ENCODE data around the gene ATP11C. TPM values are rescaled to one million over a fixed set of nuclear protein-coding genes. Genes with fewer than 3 reads are reported as not detected.
A peak's percentile ranks its signal among the peaks of the same experiment; 100 is the strongest.

ATP11C gene
- total and polyA plus RNA-seq, 2 donors = 14.6 to 21.6 TPM

DNA sequence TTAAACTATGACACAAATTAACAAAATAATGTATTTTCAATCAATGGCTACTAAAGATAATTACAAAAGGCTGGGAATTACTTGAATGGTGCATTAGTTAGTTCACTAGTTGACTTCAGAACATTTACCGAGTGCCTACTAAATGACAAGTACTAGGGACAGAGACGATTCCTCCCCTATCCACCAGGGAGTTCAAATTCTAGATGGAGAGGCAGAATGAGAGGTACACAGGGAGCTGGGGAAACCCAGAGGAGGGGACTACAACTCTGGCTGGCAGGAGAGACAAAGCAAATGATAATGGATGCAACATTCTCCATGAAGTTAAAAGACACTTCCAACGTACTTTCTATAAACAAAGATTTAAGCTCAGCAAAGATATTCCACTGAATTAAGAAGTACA, 181.8 kb downstream of the ATP11C start:
- H3K9me3 ChIP-seq (ENCODE audit: control insufficient read depth in 2 of 2, insufficient read depth in 1 of 2, low read length in 1 of 2) = no peaks in the 10 kb centered on the region
- peaks cover 0 to 5% of the 10 kb centered on the region in 2 donors for H3K36me3 ChIP-seq (ENCODE audit: control insufficient read depth in 2 of 2, insufficient read depth in 2 of 2, low read length in 1 of 2)
- no peak overlapping the region for H3K27ac ChIP-seq (ENCODE audit: low read depth in 1 of 2, low read length in 1 of 2)
- no peaks in the 10 kb centered on the region for H3K4me1 ChIP-seq (ENCODE audit: control insufficient read depth in 2 of 2, insufficient read depth in 2 of 2, low read length in 2 of 2)
- DNase-seq (ENCODE audit: low read depth in 6 of 9, low spot score in 9 of 9) = no peak
- 97% methylated on average over 3 of the region's 3 CpGs for WGBS
- H3K4me3 ChIP-seq (ENCODE audit: low read length in 2 of 2) = no peak overlapping the region
- H3K27me3 ChIP-seq (ENCODE audit: control insufficient read depth in 2 of 2, insufficient read depth in 1 of 2, low read length in 1 of 2) = no peaks in the 10 kb centered on the region

DNA sequence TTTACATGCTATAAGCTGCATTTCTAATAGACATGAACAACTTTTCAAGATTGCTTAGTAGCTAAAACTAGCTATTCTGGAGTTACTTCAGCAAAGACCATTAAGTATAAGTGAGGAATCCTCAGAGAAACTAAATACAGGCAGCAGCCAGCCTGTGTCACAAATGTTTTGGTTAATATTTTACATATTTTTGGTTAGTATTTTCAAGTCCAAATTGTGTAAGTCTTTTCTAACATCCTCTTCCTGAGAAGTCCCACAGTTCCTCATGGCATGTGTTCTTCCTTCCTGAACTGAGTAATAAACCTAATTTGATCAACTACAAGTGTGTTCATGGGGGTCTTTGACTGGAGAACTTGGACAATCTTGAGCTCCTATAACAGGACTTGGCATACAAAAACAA, 182.5 kb downstream of the ATP11C start:
- peaks cover 0 to 5% of the 10 kb centered on the region in 2 donors for H3K36me3 ChIP-seq (ENCODE audit: control insufficient read depth in 2 of 2, insufficient read depth in 2 of 2, low read length in 1 of 2)
- H3K4me1 ChIP-seq (ENCODE audit: control insufficient read depth in 2 of 2, insufficient read depth in 2 of 2, low read length in 2 of 2) = no peaks in the 10 kb centered on the region
- no peak overlapping the region for H3K4me3 ChIP-seq (ENCODE audit: low read length in 2 of 2)
- no peaks in the 10 kb centered on the region for H3K27me3 ChIP-seq (ENCODE audit: control insufficient read depth in 2 of 2, insufficient read depth in 1 of 2, low read length in 1 of 2)
- H3K9me3 ChIP-seq (ENCODE audit: control insufficient read depth in 2 of 2, insufficient read depth in 1 of 2, low read length in 1 of 2) = no peaks in the 10 kb centered on the region
- H3K27ac ChIP-seq (ENCODE audit: low read depth in 1 of 2, low read length in 1 of 2) = no peak overlapping the region
- no peak for DNase-seq (ENCODE audit: low read depth in 6 of 9, low spot score in 9 of 9)

DNA sequence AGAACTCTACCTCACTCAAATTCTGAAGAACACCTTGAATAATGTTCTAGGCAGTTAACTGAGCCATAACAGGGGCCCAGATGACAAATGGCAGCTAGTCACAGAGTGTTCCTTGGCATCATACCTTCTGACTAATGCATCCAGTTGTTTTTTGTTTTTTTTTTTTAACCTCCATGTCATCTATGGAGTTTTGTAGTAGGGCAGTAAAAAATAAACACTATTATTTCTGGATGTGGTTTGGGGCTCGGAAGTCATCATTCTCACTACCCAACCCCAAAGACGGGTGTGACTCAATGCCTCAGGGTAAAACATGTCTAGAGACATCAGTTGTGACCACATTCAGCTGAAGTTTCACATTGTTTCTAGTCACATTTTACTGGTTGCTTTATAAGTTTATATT, 193.7 kb downstream of the ATP11C start:
- peak in 1 of 9 donors; percentile 6 for DNase-seq (ENCODE audit: low read depth in 6 of 9, low spot score in 9 of 9)
- Histone ChIP-seq H3K27me3 (ENCODE audit: control insufficient read depth in 2 of 2, insufficient read depth in 1 of 2, low read length in 1 of 2) (no peaks in the 10 kb centered on the region), H3K4me1 (ENCODE audit: control insufficient read depth in 2 of 2, insufficient read depth in 2 of 2, low read length in 2 of 2) (no peaks in the 10 kb centered on the region), H3K27ac (ENCODE audit: low read depth in 1 of 2, low read length in 1 of 2) (no peak overlapping the region), H3K9me3 (ENCODE audit: control insufficient read depth in 2 of 2, insufficient read depth in 1 of 2, low read length in 1 of 2) (no peaks in the 10 kb centered on the region), H3K4me3 (ENCODE audit: low read length in 2 of 2) (no peak overlapping the region), H3K36me3 (ENCODE audit: control insufficient read depth in 2 of 2, insufficient read depth in 2 of 2, low read length in 1 of 2) (no peaks in the 10 kb centered on the region)
- 92% methylated on average over 2 of the region's 2 CpGs for WGBS

DNA sequence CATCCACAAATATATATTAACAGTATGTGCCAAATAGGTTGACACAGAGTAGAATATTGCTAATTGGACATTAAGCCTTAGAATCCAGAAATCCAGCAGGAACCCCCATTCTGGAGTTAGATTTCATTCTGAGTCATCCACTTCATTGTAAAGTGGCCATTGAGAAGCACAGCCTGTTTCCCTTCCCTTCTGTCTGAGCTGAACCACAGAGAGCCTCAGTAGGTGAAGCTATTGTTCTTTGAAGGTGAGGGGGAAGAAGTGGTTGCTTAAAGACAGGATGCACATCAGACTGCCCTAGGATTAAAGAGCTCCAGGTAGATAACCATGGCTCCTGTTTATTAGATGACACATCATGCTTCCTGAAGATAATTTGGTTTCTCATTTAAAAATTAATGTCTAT, 194.3 kb downstream of the ATP11C start:
- Histone ChIP-seq H3K4me3 (ENCODE audit: low read length in 2 of 2) (no peak overlapping the region), H3K4me1 (ENCODE audit: control insufficient read depth in 2 of 2, insufficient read depth in 2 of 2, low read length in 2 of 2) (no peaks in the 10 kb centered on the region), H3K27me3 (ENCODE audit: control insufficient read depth in 2 of 2, insufficient read depth in 1 of 2, low read length in 1 of 2) (no peaks in the 10 kb centered on the region), H3K27ac (ENCODE audit: low read depth in 1 of 2, low read length in 1 of 2) (no peak overlapping the region), H3K36me3 (ENCODE audit: control insufficient read depth in 2 of 2, insufficient read depth in 2 of 2, low read length in 1 of 2) (no peaks in the 10 kb centered on the region), H3K9me3 (ENCODE audit: control insufficient read depth in 2 of 2, insufficient read depth in 1 of 2, low read length in 1 of 2) (no peaks in the 10 kb centered on the region)
- peak in 1 of 9 donors; percentile 23 for DNase-seq (ENCODE audit: low read depth in 6 of 9, low spot score in 9 of 9)

DNA sequence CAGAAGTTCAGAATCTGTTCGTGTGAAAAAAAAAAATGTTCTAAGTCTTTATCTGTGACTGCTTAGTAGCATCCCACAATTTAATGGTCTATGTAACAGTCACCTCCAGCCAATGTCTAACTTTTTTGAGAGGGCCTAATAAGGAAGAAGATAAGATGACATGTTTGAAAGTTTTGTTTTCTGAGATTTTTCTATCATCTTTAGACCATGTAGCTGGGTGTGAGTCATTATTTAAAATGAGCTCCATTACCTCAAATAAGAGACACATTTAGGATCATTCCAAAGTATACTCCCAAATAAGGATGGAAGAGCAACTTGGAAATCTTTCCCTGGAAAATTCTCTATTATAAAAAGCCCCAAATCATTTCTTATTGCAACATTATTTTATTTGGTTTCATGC, 196.7 kb downstream of the ATP11C start:
- WGBS = 97% methylated on average over 1 of the region's 1 CpG
- Histone ChIP-seq H3K27ac (ENCODE audit: low read depth in 1 of 2, low read length in 1 of 2) (no peak overlapping the region), H3K4me1 (ENCODE audit: control insufficient read depth in 2 of 2, insufficient read depth in 2 of 2, low read length in 2 of 2) (no peaks in the 10 kb centered on the region), H3K9me3 (ENCODE audit: control insufficient read depth in 2 of 2, insufficient read depth in 1 of 2, low read length in 1 of 2) (no peaks in the 10 kb centered on the region), H3K4me3 (ENCODE audit: low read length in 2 of 2) (no peak overlapping the region), H3K27me3 (ENCODE audit: control insufficient read depth in 2 of 2, insufficient read depth in 1 of 2, low read length in 1 of 2) (no peaks in the 10 kb centered on the region), H3K36me3 (ENCODE audit: control insufficient read depth in 2 of 2, insufficient read depth in 2 of 2, low read length in 1 of 2) (no peaks in the 10 kb centered on the region)
- no peak for DNase-seq (ENCODE audit: low read depth in 6 of 9, low spot score in 9 of 9)

DNA sequence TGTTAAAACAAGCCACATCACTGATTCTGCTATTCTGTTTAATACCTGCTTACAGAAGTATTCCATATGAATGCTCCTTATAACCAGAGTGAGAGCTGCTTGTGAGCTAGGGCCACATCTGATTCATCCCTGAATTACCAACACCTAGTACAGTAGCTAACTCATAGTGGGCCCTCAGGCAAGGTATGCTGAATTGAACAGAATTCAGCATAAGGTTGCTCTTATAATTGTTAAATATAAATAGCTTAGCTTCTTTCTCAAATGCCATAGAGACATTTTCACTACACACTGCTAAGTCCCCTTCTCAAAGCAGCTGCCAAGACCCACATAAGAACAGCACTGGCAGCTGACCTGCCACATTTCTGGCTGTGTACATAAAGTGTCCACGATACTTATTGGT, 197.9 kb downstream of the ATP11C start:
- no peak for DNase-seq (ENCODE audit: low read depth in 6 of 9, low spot score in 9 of 9)
- WGBS = 100% methylated on average over 1 of the region's 1 CpG

DNA sequence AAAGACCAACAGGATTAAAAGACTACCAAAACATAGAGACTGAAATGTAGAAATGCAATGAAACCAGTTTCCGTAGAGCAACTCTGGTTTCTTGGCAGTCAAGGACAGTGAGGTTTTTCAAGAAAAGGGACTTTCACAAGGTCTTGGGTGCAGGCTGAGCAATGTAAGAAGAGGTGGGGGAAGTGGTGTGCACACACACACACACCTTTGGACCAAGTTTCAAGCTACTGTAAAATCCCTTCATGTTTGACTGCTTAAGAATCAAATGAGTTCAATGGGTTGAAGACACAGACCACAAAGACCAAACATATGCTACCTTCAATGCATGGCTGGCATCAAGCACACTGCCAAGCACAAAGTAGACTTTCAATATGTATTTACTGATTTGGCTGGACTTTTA, 207.1 kb downstream of the ATP11C start:
- no peaks in the 10 kb centered on the region for H3K36me3 ChIP-seq (ENCODE audit: control insufficient read depth in 2 of 2, insufficient read depth in 2 of 2, low read length in 1 of 2)
- WGBS = 88% methylated on average over 1 of the region's 1 CpG
- H3K27ac ChIP-seq (ENCODE audit: low read depth in 1 of 2, low read length in 1 of 2) = no peak overlapping the region
- no peaks in the 10 kb centered on the region for H3K27me3 ChIP-seq (ENCODE audit: control insufficient read depth in 2 of 2, insufficient read depth in 1 of 2, low read length in 1 of 2)
- peak in 1 of 9 donors; percentile 18 for DNase-seq (ENCODE audit: low read depth in 6 of 9, low spot score in 9 of 9)
- H3K4me3 ChIP-seq (ENCODE audit: low read length in 2 of 2) = no peak overlapping the region
- H3K4me1 ChIP-seq (ENCODE audit: control insufficient read depth in 2 of 2, insufficient read depth in 2 of 2, low read length in 2 of 2) = no peaks in the 10 kb centered on the region
- H3K9me3 ChIP-seq (ENCODE audit: control insufficient read depth in 2 of 2, insufficient read depth in 1 of 2, low read length in 1 of 2) = no peaks in the 10 kb centered on the region

More for the DNA sequence above, 197.9 kb downstream of the ATP11C start:
- Histone ChIP-seq H3K27ac (ENCODE audit: low read depth in 1 of 2, low read length in 1 of 2) (no peak overlapping the region), H3K4me3 (ENCODE audit: low read length in 2 of 2) (no peak overlapping the region), H3K27me3 (ENCODE audit: control insufficient read depth in 2 of 2, insufficient read depth in 1 of 2, low read length in 1 of 2) (no peaks in the 10 kb centered on the region), H3K4me1 (ENCODE audit: control insufficient read depth in 2 of 2, insufficient read depth in 2 of 2, low read length in 2 of 2) (no peaks in the 10 kb centered on the region), H3K36me3 (ENCODE audit: control insufficient read depth in 2 of 2, insufficient read depth in 2 of 2, low read length in 1 of 2) (no peaks in the 10 kb centered on the region), H3K9me3 (ENCODE audit: control insufficient read depth in 2 of 2, insufficient read depth in 1 of 2, low read length in 1 of 2) (no peaks in the 10 kb centered on the region)

DNA sequence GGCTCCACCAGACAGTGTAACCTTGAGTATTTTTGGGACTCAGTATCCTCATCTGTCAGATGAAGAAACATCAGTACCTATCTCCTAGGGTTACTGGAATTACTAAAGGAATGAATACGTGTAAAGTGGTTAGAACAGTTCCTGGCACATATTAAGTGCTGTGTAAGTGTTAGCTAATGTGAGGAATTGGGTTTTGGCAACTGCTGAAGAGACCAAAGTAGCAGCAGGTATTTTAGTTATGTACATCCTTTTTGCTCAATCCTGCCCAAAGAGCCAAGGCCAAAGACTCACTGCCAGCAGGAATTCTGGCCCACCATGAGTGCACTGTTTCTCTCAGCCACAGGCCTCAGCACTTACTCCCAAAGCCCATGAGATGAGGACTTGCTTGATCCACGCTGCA, 208.2 kb downstream of the ATP11C start:
- 98% methylated on average over 2 of the region's 2 CpGs for WGBS
- H3K9me3 ChIP-seq (ENCODE audit: control insufficient read depth in 2 of 2, insufficient read depth in 1 of 2, low read length in 1 of 2) = no peaks in the 10 kb centered on the region
- H3K36me3 ChIP-seq (ENCODE audit: control insufficient read depth in 2 of 2, insufficient read depth in 2 of 2, low read length in 1 of 2) = no peaks in the 10 kb centered on the region
- no peaks in the 10 kb centered on the region for H3K4me1 ChIP-seq (ENCODE audit: control insufficient read depth in 2 of 2, insufficient read depth in 2 of 2, low read length in 2 of 2)
- H3K27ac ChIP-seq (ENCODE audit: low read depth in 1 of 2, low read length in 1 of 2) = no peak overlapping the region
- H3K27me3 ChIP-seq (ENCODE audit: control insufficient read depth in 2 of 2, insufficient read depth in 1 of 2, low read length in 1 of 2) = no peaks in the 10 kb centered on the region
- no peak overlapping the region for H3K4me3 ChIP-seq (ENCODE audit: low read length in 2 of 2)
- no peak for DNase-seq (ENCODE audit: low read depth in 6 of 9, low spot score in 9 of 9)

DNA sequence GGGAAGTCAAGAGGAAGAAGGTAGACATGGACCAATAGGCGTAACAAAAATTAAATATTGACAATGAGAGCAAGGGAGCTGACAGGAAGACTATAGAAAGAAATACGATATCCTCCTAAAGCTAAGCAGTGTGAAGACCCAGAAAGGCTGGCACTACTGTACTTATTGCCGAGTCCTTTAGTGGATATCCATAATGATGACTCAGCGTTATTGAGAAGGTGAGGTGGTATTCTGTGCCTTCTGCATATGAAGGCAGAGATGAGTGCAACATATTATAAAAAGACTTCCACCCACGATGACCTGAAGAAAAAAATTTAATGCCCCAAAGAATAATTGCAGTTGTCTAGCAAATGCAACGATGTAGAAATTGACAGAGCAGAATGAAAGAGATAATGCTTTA, 211.9 kb downstream of the ATP11C start:
- Histone ChIP-seq H3K27me3 (ENCODE audit: control insufficient read depth in 2 of 2, insufficient read depth in 1 of 2, low read length in 1 of 2) (no peaks in the 10 kb centered on the region), H3K27ac (ENCODE audit: low read depth in 1 of 2, low read length in 1 of 2) (no peak overlapping the region), H3K4me3 (ENCODE audit: low read length in 2 of 2) (no peak overlapping the region), H3K4me1 (ENCODE audit: control insufficient read depth in 2 of 2, insufficient read depth in 2 of 2, low read length in 2 of 2) (no peaks in the 10 kb centered on the region), H3K36me3 (ENCODE audit: control insufficient read depth in 2 of 2, insufficient read depth in 2 of 2, low read length in 1 of 2) (no peaks in the 10 kb centered on the region), H3K9me3 (ENCODE audit: control insufficient read depth in 2 of 2, insufficient read depth in 1 of 2, low read length in 1 of 2) (no peaks in the 10 kb centered on the region)
- DNase-seq (ENCODE audit: low read depth in 6 of 9, low spot score in 9 of 9) = no peak
- WGBS = 97% methylated on average over 6 of the region's 6 CpGs

DNA sequence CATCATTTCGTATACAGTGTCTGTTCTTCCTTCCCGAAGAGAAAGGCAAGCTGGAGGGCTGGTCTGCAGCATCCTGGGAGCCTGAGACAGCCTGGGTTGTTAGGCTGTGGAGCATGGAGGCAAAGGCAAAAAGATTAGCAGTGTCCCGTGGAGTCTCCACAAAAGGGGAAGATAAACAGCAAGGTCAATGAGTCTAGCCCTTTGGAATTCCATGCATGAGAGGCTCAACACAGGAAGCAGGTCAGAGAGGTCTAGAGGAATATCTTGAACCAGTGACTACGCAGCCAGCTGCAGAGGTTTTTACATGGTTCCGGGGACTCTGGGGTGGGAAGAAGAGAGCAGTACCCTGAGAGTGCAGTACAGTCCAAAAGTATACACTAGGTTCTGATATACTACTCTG, 212.7 kb downstream of the ATP11C start:
- no peaks in the 10 kb centered on the region for H3K36me3 ChIP-seq (ENCODE audit: control insufficient read depth in 2 of 2, insufficient read depth in 2 of 2, low read length in 1 of 2)
- H3K4me1 ChIP-seq (ENCODE audit: control insufficient read depth in 2 of 2, insufficient read depth in 2 of 2, low read length in 2 of 2) = no peaks in the 10 kb centered on the region
- no peak for DNase-seq (ENCODE audit: low read depth in 6 of 9, low spot score in 9 of 9)
- H3K9me3 ChIP-seq (ENCODE audit: control insufficient read depth in 2 of 2, insufficient read depth in 1 of 2, low read length in 1 of 2) = no peaks in the 10 kb centered on the region
- no peak overlapping the region for H3K27ac ChIP-seq (ENCODE audit: low read depth in 1 of 2, low read length in 1 of 2)
- WGBS = 94% methylated on average over 5 of the region's 5 CpGs
- H3K4me3 ChIP-seq (ENCODE audit: low read length in 2 of 2) = no peak overlapping the region
- H3K27me3 ChIP-seq (ENCODE audit: control insufficient read depth in 2 of 2, insufficient read depth in 1 of 2, low read length in 1 of 2) = no peaks in the 10 kb centered on the region

Measured in thymus (tissue), 11 donors.